HG02642 (cell line): Measurements from ENCODE around the gene MALL.
"Not testable (repeated sequence)": the region's sequence is repeated elsewhere in the genome, so short reads cannot be mapped to it uniquely, and the experiment has no call there.

ENCODE experiments used
- ATAC-seq: cut with Tn5 transposase; IDR thresholded peaks from one replicate; pipeline ENCODE4 v1.9.1; 2021; ENCODE audit warnings: mild to moderate bottlenecking; ENCODE audit not compliant: unreplicated experiment, poor library complexity

MALL gene

GRCh38 chr2:110055819-110056408 is 59.7 kb downstream of the MALL start:
- not testable (repeated sequence) for ATAC-seq

- ATAC-seq, result not testable (repeated sequence)
These were observed 60.9 kb downstream of the MALL start for GRCh38 chr2:110054521-110055407.

GRCh38 chr2:110053688-110054087 is 61.9 kb downstream of the MALL start:
- ATAC-seq, result not testable (repeated sequence)

GRCh38 chr2:110052166-110052565 is 63.5 kb downstream of the MALL start:
- ATAC-seq, result not testable (repeated sequence)

- not testable (repeated sequence) for ATAC-seq
These were observed 65.4 kb downstream of the MALL start for GRCh38 chr2:110050222-110050621.

- ATAC-seq, result not testable (repeated sequence)
These were observed 65.9 kb downstream of the MALL start for GRCh38 chr2:110049769-110050168.

GRCh38 chr2:110048255-110049197 is 67.1 kb downstream of the MALL start:
- not testable (repeated sequence) for ATAC-seq

- not testable (repeated sequence) for ATAC-seq
These were observed 68.4 kb downstream of the MALL start for GRCh38 chr2:110047225-110047624.

- not testable (repeated sequence) for ATAC-seq
These were observed 73.5 kb downstream of the MALL start for GRCh38 chr2:110041941-110042660.

GRCh38 chr2:110037336-110037735 is 78.3 kb downstream of the MALL start:
- not testable (repeated sequence) for ATAC-seq

GRCh38 chr2:110035384-110035783 is 80.2 kb downstream of the MALL start:
- ATAC-seq, result not testable (repeated sequence)

- not testable (repeated sequence) for ATAC-seq
These were observed 80.7 kb downstream of the MALL start for GRCh38 chr2:110034935-110035334.
